ENCODE data around the gene C19orf18.
"Not testable (repeated sequence)": the region's sequence is repeated elsewhere in the genome, so short reads cannot be mapped to it uniquely, and the experiment has no call there.

Gene C19orf18

DNA sequence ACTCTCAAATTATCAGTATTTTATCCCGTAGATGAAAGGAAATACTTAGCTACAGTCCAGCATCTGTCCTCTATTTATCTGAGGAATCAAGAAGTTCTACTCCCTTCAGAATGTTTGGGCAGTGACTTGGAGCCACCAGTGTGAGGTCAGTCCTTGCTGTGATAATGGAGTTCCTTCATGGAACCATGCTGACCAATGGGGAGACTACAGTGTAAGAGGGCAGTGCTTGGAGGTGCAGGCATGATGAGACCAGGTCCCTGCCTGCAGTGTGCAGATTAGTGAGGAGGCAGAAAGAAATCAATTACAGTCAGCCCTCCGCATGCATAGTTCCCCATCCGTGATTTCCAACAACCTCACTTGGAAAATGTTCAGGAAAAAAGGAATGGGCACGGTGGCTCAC, at the start of gene C19orf18:
Gene C19orf18 (minus strand): TSS at position 101 of the 400 bp plus-strand sequence. CDS start 102 bp downstream, outside the sequence.
- DNase-seq: no peak

GRCh38 chr19:58022283-58022660, 47.9 kb upstream of the C19orf18 start:
- no peak for DNase-seq

- DNase-seq: peak; percentile 13
Measured at GRCh38 chr19:58021541-58022282, 47.4 kb upstream of the C19orf18 start.

GRCh38 chr19:58020129-58020528, 45.8 kb upstream of the C19orf18 start:
- DNase-seq: no peak

- no peak for DNase-seq
Measured at GRCh38 chr19:58014141-58014540, 39.8 kb upstream of the C19orf18 start.

DNA sequence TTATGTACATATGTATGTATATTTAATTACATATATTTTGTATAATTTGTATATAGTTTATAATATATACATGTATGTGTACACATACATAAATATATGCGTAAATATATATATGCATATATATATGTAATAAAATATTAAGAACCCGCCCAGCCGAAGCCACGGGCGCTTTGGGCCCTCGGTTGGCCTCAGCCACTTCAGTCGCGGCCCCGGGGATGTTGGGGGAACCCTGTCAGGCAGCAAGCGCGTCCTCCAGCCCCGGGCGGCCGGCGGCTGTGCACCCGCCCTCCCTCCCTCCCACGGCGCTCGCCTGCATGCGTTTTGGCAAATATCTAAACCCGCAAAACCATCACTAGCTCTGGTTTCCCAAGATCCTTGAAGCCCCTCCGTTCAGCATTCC, 36.2 kb upstream of the C19orf18 start:
- no peak for DNase-seq

GRCh38 chr19:58009666-58010301, 35.5 kb upstream of the C19orf18 start:
- DNase-seq: peak; percentile 21

DNA sequence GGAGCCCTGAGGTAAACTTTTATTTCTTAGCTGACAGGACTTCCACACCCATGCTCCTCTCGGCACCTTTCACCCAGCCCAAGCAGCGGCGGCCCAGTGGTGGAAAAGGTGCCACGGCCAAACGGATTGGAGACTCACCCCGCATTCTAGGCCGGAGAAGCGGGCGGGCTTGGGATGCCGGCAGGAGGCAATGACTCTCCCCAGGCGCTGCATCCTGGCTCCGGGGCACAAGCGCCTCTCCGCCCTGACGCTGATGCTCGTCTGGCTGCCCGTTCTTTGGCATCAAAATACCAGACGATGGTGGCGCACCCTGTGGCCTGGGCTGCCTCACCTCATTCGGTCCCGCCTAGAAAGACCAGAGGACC, 34.9 kb upstream of the C19orf18 start:
- no peak for DNase-seq

GRCh38 chr19:58008877-58009276, 34.5 kb upstream of the C19orf18 start:
- DNase-seq: not testable (repeated sequence)

GRCh38 chr19:58007285-58007684, 33.0 kb upstream of the C19orf18 start:
- DNase-seq: no peak

GRCh38 chr19:58003174-58003828, 29.0 kb upstream of the C19orf18 start:
- DNase-seq: no peak

- peak; percentile 85 for DNase-seq
Measured at GRCh38 chr19:58002384-58003173, 28.2 kb upstream of the C19orf18 start, which contains the start of gene ZNF606. TSS of gene ZNF606 (minus strand) at chr19:58002820. CDS start at chr19:58001319, 1,501 bp downstream.

- DNase-seq: no peak
Measured at GRCh38 chr19:58001895-58002369, 27.6 kb upstream of the C19orf18 start.

DNA sequence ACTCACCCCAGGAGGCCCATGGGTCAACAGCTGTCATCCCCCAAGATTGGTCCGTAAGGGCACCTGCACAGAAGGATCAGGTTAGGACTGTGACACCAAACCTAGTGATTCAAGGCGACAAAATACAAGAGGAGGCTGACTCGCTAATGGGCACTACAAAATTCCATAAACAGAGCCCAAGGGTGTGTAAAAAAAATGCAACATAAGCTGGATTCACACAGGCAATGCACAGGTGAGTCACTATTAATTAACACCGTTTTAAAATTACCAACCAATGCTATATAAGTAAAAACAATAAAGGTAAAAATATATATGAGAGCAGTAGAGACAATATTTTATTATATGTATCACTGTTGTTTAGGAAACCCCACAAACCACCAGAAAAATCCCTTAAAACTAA, 26.3 kb upstream of the C19orf18 start:
- no peak for DNase-seq

DNA sequence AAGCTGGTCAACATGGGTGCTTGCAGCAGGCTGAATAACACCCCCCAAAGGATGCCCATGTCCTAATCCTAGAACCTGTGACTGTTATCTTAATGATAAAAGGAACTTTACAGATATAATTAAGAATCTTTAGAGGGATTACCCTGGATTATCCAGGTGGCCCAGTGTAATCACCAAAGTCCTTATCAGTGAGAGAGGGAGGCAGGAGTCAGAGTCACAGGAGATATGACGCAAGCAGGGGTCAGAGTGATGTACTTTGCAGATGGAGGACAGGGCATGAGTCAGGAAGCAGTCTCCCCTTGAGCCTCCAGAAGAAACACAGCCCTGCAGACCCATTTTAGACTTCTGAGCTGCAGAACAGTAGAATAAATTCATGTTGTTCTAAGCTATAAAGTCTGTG, 18.5 kb upstream of the C19orf18 start:
- no peak for DNase-seq

GRCh38 chr19:57978586-57979289, 4.4 kb upstream of the C19orf18 start:
- DNase-seq: no peak

DNA sequence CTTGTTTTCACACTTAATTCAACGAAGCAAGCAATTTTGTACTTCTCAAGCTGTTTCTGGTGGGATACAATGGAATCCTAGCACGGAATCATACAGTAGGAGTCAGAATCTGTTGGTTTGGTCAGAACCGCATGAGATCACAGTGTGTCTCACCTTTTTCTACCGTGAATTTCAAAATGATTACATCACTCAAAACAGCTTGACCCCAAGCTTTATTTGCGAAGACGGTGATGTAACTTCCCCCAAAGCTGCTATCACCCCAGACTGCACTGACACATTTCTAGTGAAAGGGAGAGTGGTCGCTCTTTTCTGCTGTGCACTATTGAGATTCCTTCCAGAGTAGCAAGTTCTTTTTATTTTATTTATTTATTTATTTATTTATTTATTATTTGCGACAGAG, 9.6 kb downstream of the C19orf18 start:
- DNase-seq: no peak

DNA sequence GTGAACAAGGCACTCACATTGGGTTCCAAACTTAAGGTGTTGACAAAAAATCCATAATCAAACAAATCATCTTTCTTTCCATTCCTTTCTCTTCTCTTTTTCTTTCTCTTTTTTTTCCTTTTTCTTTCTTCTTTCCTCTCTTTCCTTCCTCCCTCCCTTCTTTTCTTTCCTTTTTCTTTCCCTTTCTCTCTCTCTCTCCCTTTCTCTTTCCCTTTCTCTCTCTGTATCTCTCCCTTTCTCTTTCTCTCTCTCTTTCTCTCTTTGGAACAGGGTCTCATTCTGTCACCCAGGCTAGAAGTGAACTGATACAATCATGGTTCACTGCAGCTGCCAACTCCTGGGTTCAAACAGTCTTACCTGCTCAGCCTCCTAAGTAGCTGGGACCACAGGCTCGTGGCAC, 12.5 kb downstream of the C19orf18 start:
- DNase-seq: no peak

DNA sequence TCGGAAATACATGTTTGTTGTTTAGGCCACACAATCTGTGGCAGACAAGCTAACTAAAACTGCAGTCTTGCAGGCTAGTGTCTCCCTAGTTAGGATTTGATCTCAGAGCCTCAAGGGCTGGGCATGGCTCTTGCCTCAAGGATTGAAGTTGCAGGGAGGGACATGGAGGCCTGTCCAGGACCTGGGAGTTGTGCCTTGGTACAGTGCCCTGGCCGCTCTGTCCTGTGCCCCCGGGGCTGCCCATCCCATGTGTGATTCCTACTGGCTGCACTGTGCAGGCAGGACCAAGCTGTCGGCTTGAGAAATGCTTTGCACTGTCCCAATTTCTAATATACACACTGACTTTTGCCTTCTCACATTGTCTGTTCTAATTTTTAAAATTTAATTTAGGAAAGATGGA, 19.3 kb downstream of the C19orf18 start:
- no peak for DNase-seq

GRCh38 chr19:57949702-57950101, 24.6 kb downstream of the C19orf18 start:
- DNase-seq: no peak

- no peak for DNase-seq
Measured at GRCh38 chr19:57949296-57949695, 25.0 kb downstream of the C19orf18 start.

GRCh38 chr19:57947419-57948134, 26.8 kb downstream of the C19orf18 start, which contains the start of gene ZNF256:
TSS of gene ZNF256 (minus strand) at chr19:57947706. CDS start at chr19:57947474, 232 bp downstream.
- DNase-seq: peak; percentile 94

Data from activated naive CD4-positive, alpha-beta T cell treated with Interleukin-2 at 50 U/mL for 16 hours (primary cell).